T-helper 1 cell (primary cell): ENCODE data around the gene HTR4.
"Not testable (repeated sequence)": the region's sequence is repeated elsewhere in the genome, so short reads cannot be mapped to it uniquely, and the experiment has no call there.

Source experiments
- DNase-seq, 5 donors: peaks; one replicate each; pipeline ENCODE4 v3.0.0-alpha.2; 2012 to 2020

Gene HTR4

DNA sequence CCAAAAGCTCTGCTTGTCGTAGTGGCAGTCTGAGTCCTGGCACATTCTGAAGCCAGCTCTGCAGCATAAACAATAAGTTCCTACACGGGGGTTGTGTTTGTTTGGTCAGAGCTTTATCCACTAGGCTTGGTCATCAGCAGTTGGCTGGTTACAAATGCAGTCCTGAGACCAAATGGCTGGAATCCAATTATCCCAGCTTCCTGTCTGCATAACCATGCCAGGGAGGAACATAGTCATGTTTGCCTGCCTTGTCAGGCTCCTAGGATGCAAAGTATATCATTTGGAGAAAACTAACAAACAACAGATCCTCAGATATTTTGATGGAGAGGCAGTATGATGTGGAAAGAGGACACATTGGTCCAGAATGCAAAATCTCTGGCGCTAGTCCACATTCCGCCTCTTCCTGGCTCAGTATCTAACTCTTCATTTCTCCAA lies 184.8 kb downstream of the HTR4 start:
- no peak for DNase-seq

DNA sequence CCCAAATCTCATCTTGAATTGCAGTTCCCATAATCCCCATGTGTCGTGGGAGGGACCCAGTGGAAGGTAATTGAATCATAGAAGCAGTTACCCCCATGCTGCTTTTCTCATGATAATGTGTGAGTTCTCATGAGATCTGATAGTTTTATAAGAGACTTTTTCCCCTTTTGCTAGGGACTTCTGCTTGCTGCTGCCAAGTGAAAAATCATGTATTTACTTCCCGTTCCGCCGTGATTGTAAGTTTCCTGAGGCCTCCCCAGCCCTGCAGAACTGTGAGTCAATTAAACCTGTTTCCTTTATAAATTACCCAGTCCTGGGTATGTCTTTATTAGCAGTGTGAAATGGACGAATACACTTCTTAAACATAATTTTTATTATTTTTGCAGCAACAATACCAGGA lies 185.6 kb downstream of the HTR4 start:
- DNase-seq: not testable (repeated sequence)

DNA sequence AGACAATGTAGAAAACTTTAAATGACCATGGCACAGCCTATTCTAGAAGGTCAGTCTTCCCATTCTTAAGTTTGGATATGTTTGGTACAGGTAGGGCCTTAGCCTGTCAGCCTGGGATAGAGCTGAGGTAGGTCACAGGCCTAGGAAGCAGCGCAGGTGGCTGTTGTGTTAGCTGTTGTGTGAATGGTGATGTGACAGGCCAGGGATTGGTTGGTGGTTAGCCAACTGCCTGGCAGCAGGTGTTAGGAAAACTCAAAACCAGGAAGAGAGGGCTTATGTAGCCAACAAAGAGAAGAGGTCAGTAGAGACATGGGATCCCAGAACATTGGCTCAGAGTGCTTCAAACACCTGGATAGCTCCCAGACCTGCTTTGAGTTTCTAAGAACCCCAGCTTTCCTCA lies 186.4 kb downstream of the HTR4 start:
- DNase-seq: no peak

DNA sequence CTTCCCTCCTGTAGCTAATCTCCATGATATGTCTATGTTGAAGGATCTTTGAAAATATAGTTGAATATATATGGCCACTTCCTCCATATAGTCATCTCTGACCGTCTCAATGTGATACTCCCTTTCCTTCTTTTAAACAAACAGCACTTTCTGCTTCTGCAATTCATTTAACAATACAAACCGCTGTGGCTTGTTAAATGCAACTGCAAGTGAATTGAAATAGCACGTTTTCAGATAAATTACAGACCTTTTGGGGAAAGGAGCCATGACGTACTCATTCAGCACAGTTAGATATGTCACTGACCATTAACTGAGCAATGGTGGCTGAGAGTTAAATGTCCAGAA lies 188.1 kb downstream of the HTR4 start:
- no peak for DNase-seq

DNA sequence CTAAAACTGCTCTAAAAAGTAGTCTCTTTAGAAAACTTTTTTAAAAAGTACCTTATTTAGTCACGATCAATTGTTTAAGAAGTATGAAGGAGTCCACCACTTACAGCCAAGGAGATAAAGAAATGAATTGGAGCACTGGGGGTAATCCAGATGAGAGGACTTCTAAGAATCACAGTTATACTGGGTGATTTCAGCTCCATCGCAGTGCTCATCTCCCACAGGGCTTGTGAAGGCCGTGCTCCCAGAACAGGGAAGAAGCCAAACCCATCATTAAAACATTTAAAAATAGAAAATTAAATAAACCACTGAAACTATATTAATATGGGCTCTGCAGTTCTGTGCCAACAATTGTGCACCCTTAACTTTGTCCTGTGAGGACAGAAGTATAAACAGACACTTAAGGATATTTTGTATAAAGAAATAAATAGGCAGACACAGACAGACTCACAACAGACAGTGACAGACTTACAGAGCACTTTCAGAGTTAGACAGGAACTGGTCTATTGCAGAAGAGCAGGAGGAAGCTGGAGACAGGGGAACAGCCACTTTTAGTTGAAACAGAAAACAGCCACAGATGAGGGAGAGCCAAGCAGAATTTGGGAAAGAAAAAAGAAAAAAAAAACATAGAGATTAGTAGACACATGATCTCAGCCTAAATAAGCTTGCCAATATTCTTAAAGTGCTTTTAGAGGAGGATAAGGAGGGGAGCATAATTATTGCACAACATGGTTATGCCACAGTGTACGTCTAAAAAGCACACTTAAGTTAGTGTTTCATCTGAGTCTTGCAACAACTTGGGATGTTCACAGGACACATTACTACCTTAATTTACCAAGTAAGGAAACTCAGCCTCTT lies 188.7 kb downstream of the HTR4 start:
- no peak for DNase-seq

DNA sequence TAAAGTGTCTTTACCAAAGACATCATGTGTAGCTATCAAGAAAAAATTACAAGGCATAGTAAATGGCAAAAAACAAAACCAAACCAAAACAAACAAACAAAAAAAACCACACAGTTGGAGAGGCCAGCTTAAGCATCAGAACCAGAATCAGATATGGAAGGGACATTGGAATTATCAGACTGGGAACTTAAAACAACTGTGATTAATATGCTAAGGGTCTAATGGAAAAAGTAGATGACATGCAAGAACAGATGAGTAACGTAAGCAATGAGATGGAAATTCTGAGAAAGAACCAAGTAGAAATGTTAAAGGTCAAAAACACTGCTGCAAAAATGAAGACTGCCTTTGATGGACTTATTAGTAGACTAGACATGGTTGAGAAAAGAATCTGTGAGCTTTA lies 194.7 kb downstream of the HTR4 start:
- DNase-seq: no peak

DNA sequence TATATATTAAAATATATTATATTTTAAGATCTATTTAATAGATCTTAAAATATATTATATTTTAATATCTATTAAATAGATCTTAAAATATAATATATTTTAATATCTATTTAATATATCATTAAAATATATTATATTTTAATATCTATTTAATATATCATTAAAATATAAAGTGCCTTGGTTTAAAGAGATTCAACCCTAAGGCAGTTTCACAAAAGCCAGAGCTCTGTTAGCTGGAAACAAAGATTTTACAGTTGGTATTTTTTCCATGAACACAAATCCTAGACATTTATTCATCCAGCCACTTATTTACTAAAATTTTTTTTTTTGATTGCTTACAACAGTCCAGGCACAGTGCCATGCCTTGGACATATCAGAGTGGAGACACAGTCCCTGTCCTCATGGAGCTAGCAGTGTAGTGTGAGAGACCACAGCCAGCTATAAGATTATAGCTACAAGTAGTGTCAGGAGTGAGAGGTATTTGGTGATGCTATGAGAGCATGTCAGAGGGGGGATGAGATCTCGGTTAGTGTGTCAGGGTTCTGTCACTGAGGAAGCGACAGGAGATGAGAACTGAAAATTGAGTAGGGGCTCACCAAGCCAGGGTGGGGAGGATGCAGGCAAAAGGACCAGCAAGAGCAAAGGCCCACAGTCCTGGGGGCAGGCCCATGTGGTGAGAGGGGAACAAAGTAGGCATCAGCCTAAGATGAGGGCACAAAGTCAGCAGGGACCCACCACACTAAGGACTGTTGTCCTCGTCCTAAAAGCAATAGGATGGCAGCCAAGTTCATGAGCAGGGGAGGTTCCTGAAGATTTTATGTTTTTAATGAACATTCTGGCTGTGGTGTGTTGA lies 196.1 kb downstream of the HTR4 start:
- DNase-seq: no peak

DNA sequence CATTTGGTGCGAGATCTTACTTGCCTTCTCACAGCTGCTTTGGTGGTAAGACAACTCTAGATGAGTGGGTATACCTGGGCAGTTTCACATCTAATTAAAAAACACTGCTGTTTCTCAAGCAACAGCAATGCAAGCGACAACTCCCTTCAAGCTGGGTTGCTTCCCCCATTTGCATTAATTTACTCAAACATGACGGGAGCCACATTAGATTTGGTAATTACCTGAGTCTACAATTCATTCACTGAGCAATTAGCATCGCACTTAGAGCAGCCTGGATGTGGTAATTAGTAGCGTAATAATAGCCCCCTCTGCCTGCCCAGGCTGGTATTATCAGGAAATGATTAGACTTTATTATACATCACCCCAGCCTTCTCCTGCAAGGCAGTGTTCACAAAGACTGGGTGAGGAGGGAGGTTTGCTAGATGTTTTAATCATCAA lies 197.1 kb downstream of the HTR4 start:
- peak in 1 of 5 donors; percentile 17 for DNase-seq

DNA sequence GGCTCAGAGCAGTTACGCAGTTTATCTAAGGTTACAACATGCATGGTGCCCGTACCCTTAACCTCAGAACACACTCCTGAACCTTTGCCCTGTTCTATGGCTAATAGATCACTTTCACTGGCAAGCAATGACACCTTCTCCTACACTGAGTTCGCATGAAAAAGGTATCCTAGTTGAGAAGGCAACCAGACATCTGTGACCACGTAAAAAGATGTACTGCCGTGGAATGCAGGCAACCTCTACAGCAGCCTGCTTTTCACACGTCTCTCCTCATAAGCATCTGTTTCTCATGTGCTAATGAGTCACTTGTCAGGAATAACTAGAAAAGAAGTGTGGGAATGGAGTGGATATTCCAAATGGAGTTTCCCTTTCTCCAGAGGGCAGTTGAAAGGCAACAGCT lies 199.1 kb downstream of the HTR4 start:
- no peak for DNase-seq

DNA sequence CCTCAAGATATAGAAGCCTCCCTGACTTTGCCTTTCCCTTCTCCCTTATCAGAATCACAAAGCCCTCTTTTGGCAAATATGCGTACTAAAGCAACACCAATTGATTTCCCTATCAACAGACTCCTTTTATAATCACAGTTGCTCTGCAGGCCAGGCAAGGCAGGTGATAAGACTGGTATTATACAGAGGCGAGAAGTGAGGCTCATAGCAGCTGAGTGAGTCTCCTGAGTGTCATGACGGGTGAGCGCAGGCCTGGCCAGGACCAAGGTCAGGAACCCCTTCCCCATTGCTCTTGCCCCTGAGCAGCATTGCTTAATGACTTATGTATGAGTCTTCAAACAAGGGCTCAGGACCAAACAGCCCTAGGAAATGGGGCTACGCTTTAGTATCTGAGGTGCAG lies 199.8 kb downstream of the HTR4 start:
- no peak for DNase-seq

DNA sequence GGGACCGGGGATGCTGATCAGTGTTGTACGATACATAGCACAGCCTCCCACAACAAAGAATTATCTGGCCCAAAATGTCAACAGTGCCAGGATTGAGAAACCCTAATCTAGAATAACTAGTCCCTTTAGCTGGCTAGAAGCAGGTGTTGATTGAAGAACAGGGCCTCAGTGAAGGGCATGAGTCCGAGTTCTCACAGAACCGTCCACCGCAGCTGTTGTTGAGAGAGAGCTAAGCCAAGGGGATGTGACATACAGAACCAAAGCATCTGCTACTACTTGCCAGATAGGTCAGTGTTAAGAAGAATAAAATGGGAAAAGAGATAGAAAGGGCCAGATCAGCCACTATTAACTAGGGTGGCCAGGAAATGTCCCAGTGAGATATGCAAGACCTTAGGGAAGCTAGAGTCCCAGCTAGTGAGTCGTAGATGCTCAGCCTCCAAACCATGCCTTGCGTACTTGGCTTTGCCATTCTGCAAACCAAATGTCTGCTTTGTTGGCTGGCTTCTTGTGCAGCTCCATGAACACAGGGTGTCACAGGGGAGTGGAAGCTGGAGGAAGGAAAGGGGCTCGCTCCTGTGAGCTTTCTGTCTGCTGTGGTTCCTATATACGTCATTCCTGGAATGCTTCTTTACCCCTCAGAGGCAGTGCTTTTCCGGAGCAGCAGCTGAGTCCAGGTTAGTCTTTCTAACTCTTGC lies 201.7 kb downstream of the HTR4 start:
- no peak for DNase-seq

DNA sequence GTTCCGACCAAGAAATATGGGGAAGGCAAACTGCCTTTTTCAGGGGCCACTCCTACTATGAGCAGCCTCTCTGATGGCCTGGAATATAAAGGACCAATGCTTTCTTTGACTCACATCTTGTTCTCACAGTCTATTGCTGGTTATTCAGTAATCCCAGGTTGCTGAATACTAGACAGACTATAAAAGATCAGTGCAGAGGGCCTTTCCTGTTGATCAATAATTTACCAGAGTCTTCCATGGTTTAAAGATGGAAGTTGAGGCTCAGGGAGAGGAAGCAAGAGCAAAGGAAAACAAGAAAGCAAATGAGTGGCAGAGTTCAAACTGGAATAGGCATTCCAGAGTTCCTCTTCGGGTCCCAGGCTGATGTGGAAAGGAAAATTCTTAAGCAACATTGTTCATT lies 207.7 kb downstream of the HTR4 start:
- no peak for DNase-seq

DNA sequence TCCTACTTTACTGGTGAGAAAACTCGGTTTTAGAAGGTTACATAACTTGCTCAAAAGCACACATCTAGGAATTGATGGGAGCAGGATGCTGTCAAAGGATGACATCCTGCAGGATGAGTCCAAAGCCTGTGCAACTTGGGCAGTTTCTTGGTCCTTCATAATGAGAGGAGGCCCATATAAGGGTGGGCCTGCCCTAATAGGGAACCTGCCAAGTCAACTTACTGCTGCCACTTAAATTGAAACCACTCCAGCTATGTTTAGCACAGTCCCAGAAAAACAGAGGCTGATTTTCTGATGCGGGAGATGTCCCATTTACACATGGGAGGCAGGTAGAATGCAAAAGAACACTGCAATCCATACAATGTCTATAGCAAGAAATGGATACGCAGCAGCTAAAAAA lies 208.7 kb downstream of the HTR4 start:
- DNase-seq: no peak

DNA sequence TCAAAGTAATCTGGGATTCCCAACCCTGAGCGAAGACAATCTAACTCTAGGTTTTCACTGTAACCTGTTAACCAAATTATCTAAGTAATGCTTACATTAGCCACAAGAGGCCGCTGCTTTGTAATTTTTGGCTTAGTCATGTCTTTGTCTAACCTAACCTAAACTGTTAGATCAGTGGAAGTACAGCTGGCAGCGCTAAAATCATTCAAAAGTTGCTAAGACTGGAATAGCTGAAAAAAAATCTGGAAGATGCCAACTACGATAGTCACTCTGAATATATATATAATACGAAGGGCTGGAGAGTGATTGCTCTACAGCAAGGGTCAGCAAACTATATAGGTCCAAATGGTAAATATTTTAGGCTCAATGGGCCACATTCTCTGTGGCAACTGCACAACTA lies 210.3 kb downstream of the HTR4 start:
- DNase-seq: peak in 2 of 5 donors; percentile 34 to 37

DNA sequence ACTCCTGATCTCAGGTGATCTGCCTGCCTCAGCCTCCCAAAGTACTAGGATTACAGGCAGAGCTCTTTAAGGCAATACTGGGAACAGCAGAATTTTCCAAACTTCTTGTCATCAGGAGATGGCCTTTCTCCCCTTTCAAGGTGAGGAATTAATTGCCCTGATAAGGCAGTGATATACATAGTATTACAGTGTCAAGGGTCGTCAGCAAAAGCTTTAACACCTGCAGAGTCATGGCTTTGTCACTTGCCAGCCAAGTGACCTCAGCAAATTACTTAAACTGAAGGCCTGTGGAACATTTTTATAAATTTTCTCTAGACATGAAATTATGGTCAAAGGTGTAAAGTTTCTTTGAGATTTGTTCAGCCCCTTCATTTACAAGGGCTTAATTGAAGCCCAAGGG lies 211.1 kb downstream of the HTR4 start:
- no peak for DNase-seq

DNA sequence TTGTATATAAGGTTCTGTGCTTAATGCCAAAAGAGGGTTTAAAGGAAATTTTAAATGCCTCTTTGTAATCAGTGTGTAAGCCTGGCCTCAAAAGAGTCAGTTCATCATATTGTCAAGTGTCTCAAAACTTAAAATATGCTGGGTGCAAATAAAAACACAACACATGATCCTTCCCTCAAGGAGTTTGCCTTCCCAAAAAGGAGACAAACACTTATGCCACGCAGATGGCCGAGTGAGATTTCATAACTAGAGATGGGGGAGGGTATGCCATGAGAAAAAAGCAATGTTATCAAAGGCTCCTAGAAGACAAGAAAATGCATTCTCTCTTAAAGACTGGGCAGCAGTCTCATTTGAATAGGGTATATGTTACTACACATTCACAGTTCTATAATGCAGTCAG lies 215.4 kb downstream of the HTR4 start:
- no peak for DNase-seq

DNA sequence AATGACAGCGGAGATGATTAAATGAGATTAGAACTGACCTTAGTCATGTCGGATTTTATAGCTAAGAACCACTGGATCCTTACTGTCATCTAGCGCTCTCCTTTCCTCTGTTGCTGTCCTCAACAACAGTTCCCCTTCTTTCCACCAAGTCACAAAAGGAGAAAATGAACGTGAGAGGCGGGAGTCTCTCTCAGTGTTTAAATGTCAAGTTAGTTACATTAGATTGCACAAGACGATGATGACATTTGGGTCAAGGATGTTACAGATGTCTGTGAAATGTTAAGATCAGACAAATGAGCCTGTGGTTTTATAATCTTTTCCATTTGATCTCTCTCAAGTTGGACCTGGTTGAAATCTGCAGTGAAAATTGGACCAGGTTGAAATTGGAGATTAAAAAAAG lies 217.1 kb downstream of the HTR4 start:
- DNase-seq: no peak

DNA sequence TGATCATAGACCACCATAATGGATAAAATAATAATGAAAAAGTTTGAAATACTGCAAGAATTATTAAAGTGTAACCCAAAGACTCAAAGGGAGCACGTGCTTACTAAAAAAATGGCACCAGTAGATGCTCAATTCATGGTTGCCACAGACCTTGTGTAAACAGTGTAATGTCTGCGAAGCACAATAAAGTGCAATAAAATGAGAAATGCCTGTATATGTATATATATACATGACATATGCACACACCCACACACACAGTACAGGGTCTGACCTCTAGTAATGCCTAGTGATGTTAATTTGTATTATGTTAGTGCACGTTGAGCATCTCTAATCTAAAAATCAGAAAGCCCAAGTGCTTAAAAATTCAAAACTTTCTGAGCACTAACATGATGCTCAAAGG lies 218.3 kb downstream of the HTR4 start:
- DNase-seq: no peak

DNA sequence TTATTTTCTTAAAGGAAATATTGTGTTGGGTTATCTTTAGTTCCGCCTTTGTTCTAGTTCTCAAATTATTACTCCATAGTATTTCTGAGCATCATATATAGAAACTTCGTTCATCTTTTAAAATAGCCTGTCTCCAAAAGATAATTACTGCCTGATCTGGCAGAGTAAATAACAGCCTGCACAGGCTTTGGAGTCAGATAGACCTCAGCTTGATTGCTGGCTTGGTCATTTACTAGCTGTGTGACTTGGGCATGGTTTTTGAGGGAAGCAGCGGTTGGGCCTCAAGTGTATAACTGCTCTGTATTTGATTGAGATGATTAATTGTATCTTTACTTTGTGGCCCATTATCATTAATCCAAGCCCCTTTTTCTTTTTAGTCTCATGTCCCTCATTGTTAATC lies 220.5 kb downstream of the HTR4 start:
- no peak for DNase-seq
